ENCODE data around the gene KRTAP2-1. TPM values are rescaled to one million over a fixed set of nuclear protein-coding genes. Genes with fewer than 3 reads are reported as not detected.

The KRTAP2-1 gene
- total and polyA plus RNA-seq, 2 of the 8 experiments (the other 6 are each of a cell fraction or from before 2014, with no cell fraction given) = not detected

GRCh38 chr17:41001795-41002194 is 45.3 kb downstream of the KRTAP2-1 start:
- 91% methylated on average over 4 of the region's 4 CpGs; no CpG with 5 or more reads in 1 of the 2 experiments for WGBS, 2 experiments (ENCODE audit: extremely low coverage in 1 of 2, insufficient coverage in 1 of 2, insufficient read length in 1 of 2, insufficient replicate concordance in 2 of 2, low coverage in 1 of 2, low lambda C conversion rate in 2 of 2, missing lambda C conversion rate in 1 of 2)
- Histone ChIP-seq H3K4me3 (ENCODE audit: extremely low read depth in 1 of 4, insufficient read depth in 2 of 4, low read depth in 3 of 4, low read length in 4 of 4) (no peak overlapping the region), H3K9me3 (ENCODE audit: insufficient read depth in 2 of 2, low read depth in 1 of 2, low read length in 1 of 2) (no peaks in the 10 kb centered on the region), H2AK5ac (ENCODE audit: low read depth, low read length) (no peak overlapping the region), H3K79me1 (ENCODE audit: low read depth, low read length) (no peaks in the 10 kb centered on the region), H3K36me3 (ENCODE audit: control insufficient read depth in 2 of 4, insufficient read depth in 4 of 4, low read length in 3 of 4) (no peaks in the 10 kb centered on the region), H3K27me3 (replicated peaks in 1 of 4; ENCODE audit: control insufficient read depth in 3 of 4, extremely low read depth in 1 of 4, insufficient read depth in 3 of 4, low read length in 3 of 4) (no peaks in the 10 kb centered on the region), H3K23me2 (ENCODE audit: low read depth, low read length) (no peaks in the 10 kb centered on the region), H4K91ac (replicated peaks; ENCODE audit: insufficient read length, low read length) (no peak overlapping the region), H2BK12ac (ENCODE audit: low read depth, low read length) (no peak overlapping the region), H3K4me1 (replicated peaks in 1 of 4; ENCODE audit: control insufficient read depth in 3 of 4, insufficient read depth in 4 of 4, low read length in 3 of 4) (no peaks in the 10 kb centered on the region; a peak in 1 of 7 replicates), H2BK20ac (ENCODE audit: low read length) (no peak overlapping the region), H2BK15ac (ENCODE audit: low read length) (no peak overlapping the region), H4K5ac (ENCODE audit: insufficient read length, low read depth, low read length) (no peak overlapping the region), H3K14ac (ENCODE audit: insufficient read length) (no peak overlapping the region), H2AFZ (ENCODE audit: low read length) (no peak overlapping the region), H2BK5ac (ENCODE audit: low read depth, low read length) (no peak overlapping the region), H4K20me1 (replicated peaks in 1 of 2; ENCODE audit: control insufficient read depth in 1 of 2, insufficient read depth in 2 of 2, low read length in 2 of 2) (no peaks in the 10 kb centered on the region), H3K56ac (replicated peaks; ENCODE audit: insufficient read length, low read depth, low read length) (no peak overlapping the region), H3K4ac (replicated peaks; ENCODE audit: insufficient read length, low read depth, low read length) (no peak overlapping the region), H4K8ac (ENCODE audit: extremely low read depth, insufficient read depth, low read length) (no peak overlapping the region), H2BK120ac (replicated peaks; ENCODE audit: low read depth, low read length) (no peak overlapping the region), H3K27ac (ENCODE audit: low read depth, low read length) (no peak overlapping the region), H3K18ac (ENCODE audit: extremely low read depth, low read length) (no peak overlapping the region), H3K9ac (replicated peaks in 1 of 4; ENCODE audit: extremely low read depth in 1 of 4, low read depth in 3 of 4, low read length in 3 of 4) (no peak overlapping the region), H3K4me2 (ENCODE audit: insufficient read depth in 1 of 2, low read depth in 2 of 2, low read length in 2 of 2) (no peak overlapping the region), H3K23ac (ENCODE audit: insufficient read length) (no peak overlapping the region), H3K79me2 (ENCODE audit: control insufficient read depth in 1 of 2, insufficient read depth in 2 of 2, low read length in 2 of 2) (no peaks in the 10 kb centered on the region)
- no peak for DNase-seq (ENCODE audit: low read depth in 1 of 2, low spot score in 2 of 2)
- CTCF ChIA-PET (ENCODE audit: partially characterized antibody) = interaction anchor here (1.0 kb wide), 1 partner anchor 38 kb away, joined by 3 read pairs; no protein-coding TSS in a partner anchor
- POLR2A ChIA-PET (ENCODE audit: partially characterized antibody) = no interaction called here
- FAIRE-seq = no peak
- TF ChIP-seq KDM1A (IDR thresholded peaks at IDR 0.05; ENCODE audit: borderline replicate concordance, low read length) (no peak), POLR2AphosphoS5 (IDR thresholded peaks at IDR 0.05; ENCODE audit: low read depth, low read length) (no peak), GABPA (IDR thresholded peaks at IDR 0.05; ENCODE audit: borderline replicate concordance, insufficient read depth, low read length) (no peak), CEBPB (IDR thresholded peaks at IDR 0.05; ENCODE audit: low read depth, low read length) (no peak), POU5F1 (IDR thresholded peaks at IDR 0.05; ENCODE audit: low read depth, low read length) (no peak), RBBP5 (IDR thresholded peaks at IDR 0.05; ENCODE audit: borderline replicate concordance, low read depth, low read length) (no peak), ZNF274 (IDR thresholded peaks at IDR 0.05; ENCODE audit: borderline replicate concordance, extremely low read depth, low read length) (no peak), EZH2 (IDR thresholded peaks at IDR 0.05; ENCODE audit: low read depth, low read length, severe bottlenecking) (no peak), RAD21 (IDR thresholded peaks at IDR 0.05 in 1 of 2, conservative IDR thresholded peaks at IDR 0.05 in 1 of 2; ENCODE audit: low read depth in 2 of 2, low read length in 2 of 2) (no peak), EGR1 (IDR thresholded peaks at IDR 0.05; ENCODE audit: borderline replicate concordance, low read depth, low read length) (no peak), FOSL1 (IDR thresholded peaks at IDR 0.05; ENCODE audit: insufficient read depth, low read depth, low read length) (no peak), CBX8 (IDR thresholded peaks at IDR 0.05; ENCODE audit: borderline replicate concordance, low read depth, low read length) (no peak), SIRT6 (IDR thresholded peaks at IDR 0.05; ENCODE audit: low read length) (no peak), RXRA (IDR thresholded peaks at IDR 0.05; ENCODE audit: insufficient read depth, low read depth, low read length) (no peak), SP4 (IDR thresholded peaks at IDR 0.05; ENCODE audit: low read length) (no peak)

All from H1 (cell line).